Stimulated activated effector memory CD8-positive, alpha-beta T cell treated with anti-CD3 and anti-CD28 coated beads, Interleukin-12 subunit alpha, Interleukin-12 subunit beta, amount 100 ng/mL, for 72 hours (primary cell): ENCODE results near the gene WDR45B.
"Not testable (repeated sequence)": the region's sequence is repeated elsewhere in the genome, so short reads cannot be mapped to it uniquely, and the experiment has no call there.

Experiments
- ATAC-seq: fragments of 150-1000 bp; cut with Tn5 transposase; 2 replicates; pipeline ENCODE4 v1.10.0; 2021
- DNase-seq, 2 donors: peaks; one replicate each; pipeline ENCODE4 v3.0.0; 2021 to 2022; ENCODE audit warnings: low spot score in 2 of 2
- H3K27ac Mint-ChIP-seq: one replicate; pipeline ENCODE4 v1.8.0; 2022; ENCODE audit warnings: mild to moderate bottlenecking, mixed read lengths
- H3K36me3 Mint-ChIP-seq: one replicate; pipeline ENCODE4 v1.8.0; 2022; ENCODE audit warnings: mild to moderate bottlenecking, mixed read lengths
- H3K4me1 Mint-ChIP-seq: one replicate; pipeline ENCODE4 v1.8.0; 2022; ENCODE audit warnings: mixed read lengths
- H3K4me3 Mint-ChIP-seq: one replicate; pipeline ENCODE4 v1.8.0; 2022; ENCODE audit warnings: mild to moderate bottlenecking, mixed read lengths
- H3K9me3 Mint-ChIP-seq: one replicate; pipeline ENCODE4 v1.8.0; 2022; ENCODE audit warnings: mixed read lengths

Gene WDR45B

DNA sequence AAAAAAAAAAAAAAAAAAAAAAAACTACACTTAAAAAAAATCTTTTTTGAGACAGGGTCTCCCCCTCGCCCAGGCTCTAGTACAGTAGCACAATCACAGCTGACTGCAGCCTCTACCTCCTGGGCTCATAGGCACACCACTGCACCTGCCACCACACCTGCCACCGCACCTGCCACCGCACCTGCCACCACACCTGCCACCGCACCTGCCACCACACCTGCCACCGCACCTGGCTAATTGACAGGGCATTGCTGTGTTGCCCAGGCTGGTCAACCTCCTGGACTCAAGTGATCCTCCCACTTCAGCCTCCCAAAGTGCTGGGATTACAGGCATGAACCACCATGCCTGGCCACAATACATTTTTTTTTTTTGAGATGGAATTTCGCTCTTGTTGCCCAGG is 17.6 kb upstream of the WDR45B start:
- no peak overlapping the region for H3K27ac Mint-ChIP-seq
- H3K36me3 Mint-ChIP-seq, result no peaks in the 10 kb centered on the region
- H3K4me1 Mint-ChIP-seq, result peaks cover 9% of the 10 kb centered on the region
- no peaks in the 10 kb centered on the region for H3K9me3 Mint-ChIP-seq
- DNase-seq, result no peak
- H3K4me3 Mint-ChIP-seq, result no peak overlapping the region
- no peak for ATAC-seq

DNA sequence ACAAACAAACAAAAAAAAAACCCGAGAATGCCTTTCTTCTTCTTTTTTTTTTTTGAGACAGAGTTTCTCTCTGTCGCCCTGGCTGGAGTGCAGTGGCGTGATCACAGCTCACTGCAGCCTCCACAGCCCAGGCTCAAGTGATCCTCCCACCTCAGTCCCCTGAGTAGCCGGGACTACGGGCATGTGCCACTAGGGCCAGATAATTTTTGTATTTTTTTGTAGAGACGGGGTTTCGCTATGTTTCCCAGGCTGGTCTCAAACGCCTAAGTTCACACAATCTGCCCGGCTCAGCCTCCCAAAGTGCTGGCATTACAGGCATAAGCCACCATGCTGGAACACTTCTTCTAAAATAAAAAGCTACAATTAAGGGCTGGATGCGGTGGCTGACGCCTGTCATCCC is 17.0 kb upstream of the WDR45B start:
- no peaks in the 10 kb centered on the region for H3K36me3 Mint-ChIP-seq
- no peak overlapping the region for H3K4me3 Mint-ChIP-seq
- peaks cover 8% of the 10 kb centered on the region for H3K4me1 Mint-ChIP-seq
- H3K9me3 Mint-ChIP-seq, result no peaks in the 10 kb centered on the region
- ATAC-seq (no peak), DNase-seq (no peak)
- H3K27ac Mint-ChIP-seq, result no peak overlapping the region

- DNase-seq, result no peak
- peaks cover 8% of the 10 kb centered on the region for H3K4me1 Mint-ChIP-seq
- no peaks in the 10 kb centered on the region for H3K9me3 Mint-ChIP-seq
- H3K4me3 Mint-ChIP-seq, result no peak overlapping the region
- no peak overlapping the region for H3K27ac Mint-ChIP-seq
- no peaks in the 10 kb centered on the region for H3K36me3 Mint-ChIP-seq
- ATAC-seq, result no peak
Measured at GRCh38 chr17:82664701-82665182, 16.5 kb upstream of the WDR45B start.

DNA sequence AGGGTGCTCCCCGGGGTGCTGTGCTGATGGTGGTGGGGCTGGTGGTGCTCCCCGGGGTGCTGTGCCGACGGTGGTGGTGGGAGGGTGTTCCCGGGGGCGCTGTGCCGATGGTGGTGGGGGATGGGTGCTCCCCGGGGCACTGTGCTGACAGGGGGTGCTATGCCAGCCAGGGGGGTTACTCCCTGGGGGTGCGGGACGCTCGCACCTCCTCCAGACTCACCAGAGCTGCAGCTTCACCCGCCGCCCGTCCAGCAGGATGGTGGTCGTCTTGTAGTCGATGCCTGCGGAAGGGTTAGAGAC is 16.0 kb upstream of the WDR45B start:
- H3K4me3 Mint-ChIP-seq, result no peak overlapping the region
- H3K4me1 Mint-ChIP-seq, result peaks cover 8% of the 10 kb centered on the region
- H3K36me3 Mint-ChIP-seq, result no peaks in the 10 kb centered on the region
- H3K9me3 Mint-ChIP-seq, result no peaks in the 10 kb centered on the region
- ATAC-seq (no peak), DNase-seq (no peak)
- H3K27ac Mint-ChIP-seq, result no peak overlapping the region

DNA sequence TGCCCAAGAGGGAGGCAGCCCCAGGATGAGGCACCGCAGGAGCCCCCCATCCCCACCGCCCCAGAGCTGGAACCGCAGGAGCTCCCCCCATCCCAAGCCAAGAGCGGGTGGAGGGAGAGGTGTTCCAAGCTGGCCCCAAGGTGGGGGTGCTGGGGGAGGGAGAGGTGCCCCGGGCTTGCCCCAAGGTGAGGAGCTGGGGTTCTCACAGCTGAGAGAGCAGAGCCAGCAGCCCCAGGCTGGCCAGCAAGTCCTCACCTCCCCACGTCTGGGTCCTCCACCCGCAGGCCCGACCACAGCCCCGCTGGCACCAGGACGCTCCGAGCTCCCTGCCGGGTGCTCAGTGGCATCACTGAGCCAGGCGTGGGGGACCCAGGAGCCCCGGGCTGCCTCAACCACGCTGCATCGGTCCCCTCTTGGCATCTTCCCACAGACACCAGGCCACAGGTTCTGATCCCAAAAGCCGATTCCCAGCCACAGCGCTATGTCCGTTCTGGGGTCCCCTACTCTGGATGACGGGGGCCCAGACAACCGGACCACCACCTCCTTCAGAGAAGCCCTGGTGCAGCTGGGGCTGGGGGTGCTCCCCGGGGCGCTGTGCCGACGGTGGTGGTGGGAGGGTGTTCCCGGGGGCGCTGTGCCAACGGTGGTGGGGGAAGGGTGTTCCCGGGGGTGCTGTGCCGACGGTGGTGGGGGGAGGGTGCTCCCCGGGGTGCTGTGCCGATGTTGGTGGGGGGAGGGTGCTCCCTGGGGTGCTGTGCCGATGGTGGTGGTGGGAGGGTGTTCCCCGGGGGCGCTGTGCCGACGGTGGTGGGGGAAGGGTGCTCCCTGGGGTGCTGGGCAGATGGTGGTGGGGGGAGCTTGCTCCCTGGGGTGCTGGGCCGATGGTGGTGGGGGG is 15.4 kb upstream of the WDR45B start:
- H3K9me3 Mint-ChIP-seq, result no peaks in the 10 kb centered on the region
- ATAC-seq (no peak), DNase-seq (no peak)
- H3K4me1 Mint-ChIP-seq, result peaks cover 5% of the 10 kb centered on the region
- no peaks in the 10 kb centered on the region for H3K36me3 Mint-ChIP-seq
- H3K27ac Mint-ChIP-seq, result no peak overlapping the region
- H3K4me3 Mint-ChIP-seq, result no peak overlapping the region

DNA sequence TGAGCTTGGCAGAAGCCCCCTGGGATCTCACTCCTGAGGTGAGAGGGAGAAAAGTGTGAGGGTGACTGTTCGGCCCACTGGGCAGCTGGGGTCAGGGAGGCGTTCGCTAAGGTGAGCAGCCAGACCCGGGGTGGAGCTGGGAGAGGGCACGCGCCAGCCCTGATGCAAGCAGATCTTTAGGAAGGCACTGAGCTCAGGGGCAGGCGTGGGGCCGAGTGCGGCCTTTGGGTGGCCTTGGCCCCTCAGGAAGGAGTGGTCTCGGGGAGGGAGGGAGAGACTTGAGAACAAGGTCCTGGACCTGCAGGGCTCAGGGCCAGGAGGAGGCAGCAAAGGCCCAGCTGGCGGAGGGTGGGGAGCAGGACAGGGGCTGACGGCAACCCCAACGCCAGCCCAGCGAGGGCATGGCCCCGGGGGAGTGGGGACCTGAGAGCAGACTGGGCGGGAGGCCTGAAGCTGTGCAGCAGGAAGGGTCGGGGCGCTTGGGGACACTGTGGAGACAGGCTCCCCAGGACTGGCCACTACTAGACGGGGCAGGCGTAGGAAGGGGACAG is 14.5 kb upstream of the WDR45B start:
- H3K27ac Mint-ChIP-seq, result no peak overlapping the region
- no peak overlapping the region for H3K4me3 Mint-ChIP-seq
- DNase-seq (no peak), ATAC-seq (no peak)
- H3K9me3 Mint-ChIP-seq, result no peaks in the 10 kb centered on the region
- H3K36me3 Mint-ChIP-seq, result no peaks in the 10 kb centered on the region
- no peaks in the 10 kb centered on the region for H3K4me1 Mint-ChIP-seq

- no peak overlapping the region for H3K4me3 Mint-ChIP-seq
- no peaks in the 10 kb centered on the region for H3K9me3 Mint-ChIP-seq
- H3K27ac Mint-ChIP-seq, result no peak overlapping the region
- DNase-seq (no peak), ATAC-seq (no peak)
- H3K4me1 Mint-ChIP-seq, result no peaks in the 10 kb centered on the region
- no peaks in the 10 kb centered on the region for H3K36me3 Mint-ChIP-seq
Measured at GRCh38 chr17:82661717-82662683, 13.8 kb upstream of the WDR45B start.

DNA sequence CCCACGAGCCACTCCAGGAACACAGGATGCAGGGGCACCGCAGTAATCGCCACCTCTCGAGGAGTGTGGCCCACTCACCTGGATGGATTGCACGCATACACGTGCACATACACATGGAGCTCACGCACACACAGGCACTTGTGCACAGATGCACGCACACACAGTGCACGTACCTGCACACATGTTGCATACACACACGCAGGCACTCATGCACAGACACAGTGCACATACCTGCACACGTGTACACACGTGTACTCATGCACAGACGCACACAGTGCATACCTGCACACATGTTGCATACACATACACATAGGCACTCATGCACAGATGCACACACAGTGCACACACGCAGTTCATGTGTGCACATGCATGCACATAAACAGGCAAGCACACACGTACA is 11.6 kb upstream of the WDR45B start:
- H3K4me1 Mint-ChIP-seq, result no peaks in the 10 kb centered on the region
- no peaks in the 10 kb centered on the region for H3K9me3 Mint-ChIP-seq
- H3K4me3 Mint-ChIP-seq, result no peak overlapping the region
- H3K36me3 Mint-ChIP-seq, result no peaks in the 10 kb centered on the region
- no peak for ATAC-seq
- no peak for DNase-seq
- no peak overlapping the region for H3K27ac Mint-ChIP-seq

GRCh38 chr17:82658796-82659452 is 10.7 kb upstream of the WDR45B start:
- Mint-ChIP-seq H3K4me3 (no peak overlapping the region), H3K36me3 (no peaks in the 10 kb centered on the region), H3K4me1 (no peaks in the 10 kb centered on the region), H3K9me3 (no peaks in the 10 kb centered on the region), H3K27ac (no peak overlapping the region)
- ATAC-seq, result no peak
- no peak for DNase-seq

DNA sequence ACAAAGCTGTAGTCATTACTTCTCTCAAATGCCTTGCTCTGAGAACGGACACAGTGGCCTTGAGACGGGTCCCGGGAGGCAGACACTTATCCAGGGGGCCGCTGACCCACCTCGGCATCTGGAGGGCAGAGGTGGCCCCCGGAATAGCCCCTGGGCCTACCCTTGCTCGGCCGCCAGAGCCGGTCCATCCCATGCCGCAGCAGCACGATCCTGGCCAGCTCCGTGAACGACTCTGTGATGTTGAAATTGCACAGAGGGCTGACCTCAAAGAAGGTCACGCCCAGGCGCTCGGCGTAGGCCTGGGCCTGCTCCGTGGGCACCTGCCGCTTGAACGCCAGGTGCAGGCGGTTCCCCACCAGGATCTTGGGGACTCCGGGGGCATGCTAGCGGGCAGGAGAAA is 10.1 kb upstream of the WDR45B start:
- Mint-ChIP-seq H3K4me1 (no peaks in the 10 kb centered on the region), H3K36me3 (no peaks in the 10 kb centered on the region)
- ATAC-seq, result no peak

DNA sequence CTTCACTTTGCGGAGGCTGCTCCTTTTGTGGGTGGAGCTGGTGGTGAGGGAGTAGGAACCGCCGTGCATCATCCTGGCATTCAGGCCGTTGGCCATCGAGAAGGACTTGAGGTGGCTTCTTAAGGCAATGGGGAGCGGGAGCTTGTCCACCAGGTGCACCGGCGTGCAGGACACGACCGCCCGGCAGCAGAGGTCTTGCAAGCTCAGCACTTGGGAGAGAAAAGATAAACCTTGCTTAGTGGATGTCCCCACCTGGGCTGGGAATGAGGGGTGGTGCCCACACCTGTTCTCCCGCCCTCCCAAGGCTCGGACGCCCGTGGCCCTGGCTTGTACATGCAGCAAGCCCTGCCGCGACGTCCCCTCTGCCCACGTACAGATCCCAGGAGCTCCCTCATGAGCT is 9.7 kb upstream of the WDR45B start:
- Mint-ChIP-seq H3K4me1 (no peaks in the 10 kb centered on the region), H3K9me3 (no peaks in the 10 kb centered on the region), H3K27ac (no peak overlapping the region), H3K36me3 (no peaks in the 10 kb centered on the region), H3K4me3 (no peak overlapping the region)
- no peak for DNase-seq
- no peak for ATAC-seq

More for the DNA sequence above, 10.1 kb upstream of the WDR45B start:
- no peak overlapping the region for H3K4me3 Mint-ChIP-seq
- H3K9me3 Mint-ChIP-seq, result no peaks in the 10 kb centered on the region
- no peak overlapping the region for H3K27ac Mint-ChIP-seq
- DNase-seq, result no peak

DNA sequence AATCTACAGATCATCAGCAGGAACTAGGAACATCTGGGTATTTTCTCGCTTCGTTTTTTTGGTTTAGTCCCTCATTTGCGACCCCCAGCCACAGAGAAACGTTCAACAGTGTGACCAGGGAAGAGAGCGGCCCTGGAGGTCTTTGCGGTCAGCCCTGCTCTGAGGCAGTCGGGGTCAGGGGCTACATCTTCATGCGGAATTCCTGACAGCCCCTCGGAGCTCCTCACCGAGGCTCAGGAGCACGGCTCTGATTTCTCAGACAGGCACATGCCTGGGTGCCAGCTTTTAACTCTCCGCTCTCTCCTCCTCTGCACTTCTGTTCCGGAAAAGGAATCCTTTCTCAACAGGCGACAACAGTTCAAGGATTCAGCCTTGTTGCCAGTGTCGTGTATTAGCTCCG is 8.0 kb upstream of the WDR45B start:
- Mint-ChIP-seq H3K4me3 (no peak overlapping the region), H3K27ac (no peak overlapping the region), H3K4me1 (no peaks in the 10 kb centered on the region), H3K36me3 (no peaks in the 10 kb centered on the region), H3K9me3 (no peaks in the 10 kb centered on the region)
- DNase-seq (no peak), ATAC-seq (no peak)

DNA sequence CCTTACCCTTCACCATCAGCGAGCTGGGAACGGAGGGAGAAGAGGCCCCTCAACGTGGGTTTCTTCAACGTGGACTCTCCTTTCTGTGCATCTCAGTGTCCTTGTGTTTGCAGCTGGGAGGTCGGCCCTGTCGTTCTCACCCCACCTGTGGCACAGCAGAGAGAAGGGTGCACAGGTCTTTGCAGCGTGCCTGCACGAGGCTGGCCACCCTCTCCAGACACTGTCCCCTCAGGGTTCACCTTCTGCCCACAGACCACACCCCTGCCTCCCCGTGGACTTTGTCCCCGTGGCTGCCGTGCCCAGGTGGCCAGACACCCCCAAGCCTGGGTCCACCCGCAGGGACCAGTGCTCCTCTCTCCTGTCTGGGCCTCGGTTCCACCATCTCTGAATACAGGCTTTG is 7.3 kb upstream of the WDR45B start:
- Mint-ChIP-seq H3K27ac (peak overlapping the region; percentile 26), H3K4me1 (peaks cover 2% of the 10 kb centered on the region)
- DNase-seq, result no peak

GRCh38 chr17:82655038-82655479 is 6.8 kb upstream of the WDR45B start:
- DNase-seq (no peak), ATAC-seq (no peak)
- Mint-ChIP-seq H3K27ac (peak overlapping the region; percentile 26), H3K4me1 (peaks cover 7% of the 10 kb centered on the region), H3K4me3 (no peak overlapping the region), H3K9me3 (no peaks in the 10 kb centered on the region), H3K36me3 (peaks cover under 1% of the 10 kb centered on the region)

More for the DNA sequence above, 7.3 kb upstream of the WDR45B start:
- no peak for ATAC-seq
- Mint-ChIP-seq H3K4me3 (no peak overlapping the region), H3K9me3 (no peaks in the 10 kb centered on the region), H3K36me3 (no peaks in the 10 kb centered on the region)

DNA sequence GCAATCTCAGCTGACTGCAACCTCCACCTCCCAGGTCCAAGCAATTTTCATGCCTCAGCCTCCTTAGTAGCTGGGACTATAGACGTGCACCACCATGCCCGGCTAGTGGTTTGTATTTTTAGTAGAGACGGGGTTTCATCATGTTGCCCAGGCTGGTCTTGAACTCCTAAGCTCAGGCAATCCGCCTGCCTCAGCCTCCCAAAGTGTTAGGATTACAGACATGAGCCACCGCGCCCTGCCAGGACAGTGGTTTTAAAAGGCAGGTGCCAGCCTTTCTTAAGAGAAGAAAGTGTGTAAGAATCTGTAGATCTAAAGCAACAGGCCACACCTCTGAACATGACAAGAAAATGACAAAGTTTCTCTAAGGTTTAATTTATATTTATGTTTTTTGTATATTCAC is 6.4 kb upstream of the WDR45B start:
- H3K36me3 Mint-ChIP-seq, ATAC-seq, H3K9me3 Mint-ChIP-seq, DNase-seq, H3K4me3 Mint-ChIP-seq, H3K27ac Mint-ChIP-seq: not testable (repeated sequence)
- H3K4me1 Mint-ChIP-seq, result peaks cover 11% of the 10 kb centered on the region
